Sigmoid colon (tissue), 7 donors: ENCODE measurements around the gene HLA-F. TPM values are rescaled to one million over a fixed set of nuclear protein-coding genes. Genes with fewer than 3 reads are reported as not detected.

Experiments used
- DNase-seq: peaks from one replicate; pipeline ENCODE4 v3.0.0-alpha.2; 2019
- H3K27ac ChIP-seq, 4 donors: fragments of 200-600 bp; sonication (generic); one replicate each; pipeline ENCODE4 v1.5.1; 2016 to 2019; ENCODE audit warnings: mild to moderate bottlenecking in 1 of 4
- H3K27me3 ChIP-seq, 3 donors: fragments of 200-600 bp; sonication (generic); one replicate each; pipeline ENCODE4 v1.5.1; 2019; ENCODE audit warnings: mild to moderate bottlenecking in 1 of 3
- H3K36me3 ChIP-seq, 4 donors: fragments of 200-600 bp; sonication (generic); one replicate each; pipeline ENCODE4 v1.5.1; 2016 to 2019
- H3K4me1 ChIP-seq, 4 donors: fragments of 200-600 bp; sonication (generic); one replicate each; pipeline ENCODE4 v1.5.1; 2017 to 2019
- H3K4me3 ChIP-seq, 4 donors: fragments of 200-600 bp; sonication (generic); one replicate each; pipeline ENCODE4 v1.5.1; 2017 to 2019; ENCODE audit warnings: mild to moderate bottlenecking in 2 of 4, moderate library complexity in 1 of 4
- H3K9me3 ChIP-seq, 4 donors: fragments of 200-600 bp in 3 of 4; sonication (generic) in 3 of 4; one replicate each; pipeline versions ENCODE4 v1.5.1 to v1.6.1; 2013 to 2019
- CTCF ChIP-seq, 4 experiments: fragments of 450-650 bp in 3 of 4; fragments of 200-600 bp in 1 of 4; IDR thresholded peaks; one replicate each; pipeline ENCODE4 v1.5.1; 2016 to 2019; ENCODE audit warnings: antibody characterized with exemption in 4 of 4, mild to moderate bottlenecking in 3 of 4, moderate library complexity in 2 of 4
- EP300 ChIP-seq, 4 donors: sonication (generic); formaldehyde crosslinking; IDR thresholded peaks; one replicate each; pipeline ENCODE4 v1.6.1; 2017; ENCODE audit warnings: antibody characterized with exemption in 4 of 4
- POLR2A ChIP-seq, 2 donors: fragments of 450-650 bp; IDR thresholded peaks; one replicate each; pipeline ENCODE4 v1.6.1; 2016; ENCODE audit warnings: antibody characterized with exemption in 2 of 2, mild to moderate bottlenecking in 2 of 2, moderate library complexity in 2 of 2
- POLR2AphosphoS5 ChIP-seq, 4 donors: sonication (generic); formaldehyde crosslinking; IDR thresholded peaks; one replicate each; pipeline ENCODE4 v1.6.1; 2017; ENCODE audit warnings: antibody characterized with exemption in 4 of 4
- WGBS, 2 donors: extraction: QIAGEN DNeasy Blood & Tissue Kit; methylation state at CpG; one replicate each; pipeline ENCODE4 v1.1.7; 2013; 5-methylcytosine and 5-hydroxymethylcytosine counted together
- intact Hi-C: fragments of 100-400 bp; cut with DNase I; formaldehyde crosslinking; loops from one replicate; pipeline ENCODE4 v1.15.1; 2023
- polyA plus RNA-seq, 3 donors: library from polyadenylated mRNA; stranded (reverse); fragments of 200-250 nt; gene quantifications; one replicate each; pipeline ENCODE4 v1.2.3, GENCODE V29; 2013
- total RNA-seq, 4 donors: library from RNA; depleted of rRNA; stranded (reverse); fragments of >200 nt; gene quantifications; one replicate each; pipeline ENCODE4 v1.1.0, GENCODE V29; 2016
- donor health status: healthy with polysubstance abuse.
- donor health status: Bipolar disorder and iron deficiency.
- donor health status: healthy.

The HLA-F gene
- total and polyA plus RNA-seq, 7 donors, result 33.4 to 504 (median 43.2) TPM

GRCh38 chr6:29685718-29686326, 37.4 kb upstream of the HLA-F start:
- H3K4me1 ChIP-seq, result no peaks in the 10 kb centered on the region
- no peaks in the 10 kb centered on the region for H3K36me3 ChIP-seq
- DNase-seq, result no peak
- intact Hi-C loops, result no loop called here
- peaks cover 0 to 2% (median 0%) of the 10 kb centered on the region in 4 donors for H3K9me3 ChIP-seq
- no peak for TF ChIP-seq POLR2A (IDR thresholded peaks at IDR 0.05)
- no peak for TF ChIP-seq EP300 (IDR thresholded peaks at IDR 0.05)
- no peak for TF ChIP-seq CTCF (IDR thresholded peaks at IDR 0.05)
- no peak for TF ChIP-seq POLR2AphosphoS5 (IDR thresholded peaks at IDR 0.05)
- peaks cover 0 to 3% (median 0%) of the 10 kb centered on the region in 3 donors for H3K27me3 ChIP-seq
- no peak overlapping the region for H3K4me3 ChIP-seq
- WGBS, 2 donors, result 70 to 77% methylated on average over 15 of the region's 15 CpGs
- no peak overlapping the region for H3K27ac ChIP-seq

- Histone ChIP-seq H3K27ac (no peak overlapping the region), H3K4me1 (no peaks in the 10 kb centered on the region), H3K9me3 (no peaks in the 10 kb centered on the region), H3K27me3 (no peaks in the 10 kb centered on the region), H3K4me3 (no peak overlapping the region), H3K36me3 (no peaks in the 10 kb centered on the region)
- intact Hi-C loops, result no loop called here
- DNase-seq, result no peak
- no peak for TF ChIP-seq POLR2A (IDR thresholded peaks at IDR 0.05)
- 41 to 75% methylated on average over 3 of the region's 3 CpGs for WGBS, 2 donors
Measured at GRCh38 chr6:29694637-29695036, 28.6 kb upstream of the HLA-F start.

- Histone ChIP-seq H3K27me3 (no peaks in the 10 kb centered on the region), H3K27ac (no peak overlapping the region), H3K4me3 (no peak overlapping the region), H3K9me3 (no peaks in the 10 kb centered on the region), H3K36me3 (no peaks in the 10 kb centered on the region), H3K4me1 (no peaks in the 10 kb centered on the region)
- no peak for TF ChIP-seq POLR2AphosphoS5 (IDR thresholded peaks at IDR 0.05)
- no peak for TF ChIP-seq EP300 (IDR thresholded peaks at IDR 0.05)
- TF ChIP-seq CTCF (IDR thresholded peaks at IDR 0.05), result no peak
- no peak for TF ChIP-seq POLR2A (IDR thresholded peaks at IDR 0.05)
- intact Hi-C loops, result no loop called here
- 73% methylated on average over 10 of the region's 10 CpGs for WGBS, 2 donors
- DNase-seq, result no peak
Measured at GRCh38 chr6:29696147-29697125, 26.8 kb upstream of the HLA-F start.

GRCh38 chr6:29702519-29703103, 20.6 kb upstream of the HLA-F start:
- no peak overlapping the region for H3K27ac ChIP-seq
- H3K4me1 ChIP-seq, result no peaks in the 10 kb centered on the region
- no peak for TF ChIP-seq EP300 (IDR thresholded peaks at IDR 0.05)
- TF ChIP-seq CTCF (IDR thresholded peaks at IDR 0.05), result peak in 1 of 4 experiments; percentile 40
- TF ChIP-seq POLR2A (IDR thresholded peaks at IDR 0.05), result no peak
- intact Hi-C loops, result no loop called here
- no peak overlapping the region for H3K4me3 ChIP-seq
- H3K36me3 ChIP-seq, result no peaks in the 10 kb centered on the region
- H3K27me3 ChIP-seq, result peaks cover 0 to 18% (median 0%) of the 10 kb centered on the region in 3 donors
- DNase-seq, result no peak
- H3K9me3 ChIP-seq, result no peaks in the 10 kb centered on the region
- WGBS, 2 donors, result 7 to 32% methylated on average over 17 of the region's 17 CpGs
